ENCODE measurements around the gene PTPA. TPM values are rescaled to one million over a fixed set of nuclear protein-coding genes. Genes with fewer than 3 reads are reported as not detected.
A peak's percentile ranks its signal among the peaks of the same experiment; 100 is the strongest.
"Not testable (repeated sequence)": the region's sequence is repeated elsewhere in the genome, so short reads cannot be mapped to it uniquely, and the experiment has no call there.

The PTPA gene
- total and polyA plus RNA-seq, 7 donors: 54.1 to 110 (median 97.9) TPM

DNA sequence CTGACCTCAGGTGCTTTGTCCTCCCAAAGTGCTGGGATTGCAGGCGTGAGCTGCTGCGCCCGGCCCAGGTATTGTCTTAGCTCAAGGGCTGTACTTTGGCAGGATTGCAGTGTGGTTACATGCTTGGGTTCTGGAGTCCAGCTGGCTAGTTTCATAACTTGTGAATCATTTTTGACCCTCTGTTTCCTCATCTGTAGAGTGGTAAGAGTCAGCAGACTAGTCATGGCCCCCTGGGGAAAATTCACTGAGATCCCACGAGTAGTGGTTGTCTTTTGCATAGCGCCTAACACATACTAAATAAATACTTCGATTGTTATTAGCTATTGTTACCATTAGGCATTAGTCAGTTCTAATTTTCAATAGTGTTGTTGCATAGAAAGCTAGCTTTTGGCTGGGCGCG lies 14.3 kb downstream of the PTPA start:
- no peak for DNase-seq
- H3K36me3 ChIP-seq (ENCODE audit: insufficient read depth in 1 of 2, low read depth in 1 of 2): peaks cover 0 to 71% of the 10 kb centered on the region in 2 donors
- no peaks in the 10 kb centered on the region for H3K9me3 ChIP-seq
- TF ChIP-seq, protein P1, sequence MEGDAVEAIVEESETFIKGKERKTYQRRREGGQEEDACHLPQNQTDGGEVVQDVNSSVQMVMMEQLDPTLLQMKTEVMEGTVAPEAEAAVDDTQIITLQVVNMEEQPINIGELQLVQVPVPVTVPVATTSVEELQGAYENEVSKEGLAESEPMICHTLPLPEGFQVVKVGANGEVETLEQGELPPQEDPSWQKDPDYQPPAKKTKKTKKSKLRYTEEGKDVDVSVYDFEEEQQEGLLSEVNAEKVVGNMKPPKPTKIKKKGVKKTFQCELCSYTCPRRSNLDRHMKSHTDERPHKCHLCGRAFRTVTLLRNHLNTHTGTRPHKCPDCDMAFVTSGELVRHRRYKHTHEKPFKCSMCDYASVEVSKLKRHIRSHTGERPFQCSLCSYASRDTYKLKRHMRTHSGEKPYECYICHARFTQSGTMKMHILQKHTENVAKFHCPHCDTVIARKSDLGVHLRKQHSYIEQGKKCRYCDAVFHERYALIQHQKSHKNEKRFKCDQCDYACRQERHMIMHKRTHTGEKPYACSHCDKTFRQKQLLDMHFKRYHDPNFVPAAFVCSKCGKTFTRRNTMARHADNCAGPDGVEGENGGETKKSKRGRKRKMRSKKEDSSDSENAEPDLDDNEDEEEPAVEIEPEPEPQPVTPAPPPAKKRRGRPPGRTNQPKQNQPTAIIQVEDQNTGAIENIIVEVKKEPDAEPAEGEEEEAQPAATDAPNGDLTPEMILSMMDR (IDR thresholded peaks at IDR 0.05): no peak
- intact Hi-C loops (cut with DNase I): no loop called here
- no peak overlapping the region for H3K4me3 ChIP-seq
- peaks cover 18% of the 10 kb centered on the region for H3K4me1 ChIP-seq
- H3K27ac ChIP-seq: no peak overlapping the region
- no peaks in the 10 kb centered on the region for H3K27me3 ChIP-seq (ENCODE audit: insufficient read depth in 3 of 3, low read length in 2 of 3)
- peak in 3 of 4 donors; percentile 17 to 41 (median 23) for ATAC-seq
- 91 to 93% (median 91%) methylated on average over 8 of the region's 8 CpGs for WGBS, 3 donors

DNA sequence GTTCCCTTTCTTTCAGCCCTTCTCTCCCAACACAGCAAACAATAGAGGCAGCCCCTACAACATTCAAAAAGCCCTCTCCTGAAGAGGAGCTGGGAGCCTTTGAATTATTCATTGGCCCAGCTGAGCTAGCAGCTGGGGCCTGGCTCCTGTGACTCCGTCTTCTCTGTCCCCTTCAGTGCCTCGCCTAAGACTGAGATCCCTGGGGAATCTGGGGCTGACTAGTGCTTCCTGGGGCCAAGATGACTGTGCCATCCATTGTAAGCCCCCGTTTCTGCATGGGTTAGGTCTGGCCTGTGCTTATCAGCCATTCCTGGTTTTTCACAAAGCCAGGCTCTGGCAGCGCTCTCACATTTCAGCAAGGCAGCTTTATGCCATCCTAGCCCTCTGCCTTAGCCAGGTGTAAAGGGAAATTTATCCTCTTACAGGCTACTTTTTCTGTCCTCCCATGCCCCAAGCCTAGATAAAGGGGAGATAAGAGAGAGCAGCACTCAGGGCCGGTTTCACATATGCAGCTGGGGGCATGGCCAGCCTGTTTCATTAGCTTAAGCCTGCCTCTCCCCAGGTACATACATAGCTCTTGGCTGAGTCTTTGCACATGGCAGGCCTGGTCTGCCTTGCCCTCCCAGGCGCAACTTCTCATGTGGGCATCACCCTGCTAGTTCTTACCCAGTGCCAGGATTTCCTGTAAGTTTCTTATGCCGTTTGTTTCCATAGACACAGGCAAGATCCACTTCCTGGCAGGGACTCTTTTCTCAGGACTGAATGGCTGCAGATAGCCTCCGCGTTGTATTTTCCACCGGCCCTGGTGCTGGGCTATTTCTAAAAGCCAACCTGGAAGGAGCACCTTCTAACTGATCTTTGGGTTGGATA lies 15.8 kb downstream of the PTPA start:
- no peak for ATAC-seq
- Histone ChIP-seq H3K9me3 (no peaks in the 10 kb centered on the region), H3K36me3 (ENCODE audit: insufficient read depth in 1 of 2, low read depth in 1 of 2) (peaks cover 0 to 79% of the 10 kb centered on the region in 2 donors), H3K4me1 (peaks cover 11% of the 10 kb centered on the region), H3K27me3 (ENCODE audit: insufficient read depth in 3 of 3, low read length in 2 of 3) (no peaks in the 10 kb centered on the region), H3K27ac (peak overlapping the region; percentile 3), H3K4me3 (no peak overlapping the region)
- no peak for DNase-seq
- TF ChIP-seq, protein P1 (IDR thresholded peaks at IDR 0.05): no peak
- intact Hi-C loops (cut with DNase I): no loop called here
- 52 to 72% (median 70%) methylated on average over 10 of the region's 10 CpGs for WGBS, 3 donors

DNA sequence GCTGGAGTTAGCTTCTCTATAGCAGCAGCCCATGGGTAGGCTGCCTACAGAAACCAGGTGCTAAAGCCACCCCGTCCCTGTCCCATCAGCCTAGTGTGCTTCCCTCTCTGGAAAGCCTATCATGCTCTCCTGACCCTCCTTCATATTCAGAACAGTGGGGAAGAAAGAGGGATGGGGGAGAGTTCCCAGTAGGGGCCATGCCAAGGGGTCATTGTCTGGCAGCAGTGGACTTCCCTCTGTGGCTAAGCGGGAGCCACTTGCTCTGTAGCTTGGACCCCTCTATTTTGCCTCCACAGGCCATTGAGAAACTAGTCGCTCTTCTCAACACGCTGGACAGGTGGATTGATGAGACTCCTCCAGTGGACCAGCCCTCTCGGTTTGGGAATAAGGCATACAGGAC lies 17.5 kb downstream of the PTPA start:
- H3K4me1 ChIP-seq: peaks cover 7% of the 10 kb centered on the region
- H3K27me3 ChIP-seq (ENCODE audit: insufficient read depth in 3 of 3, low read length in 2 of 3): no peaks in the 10 kb centered on the region
- DNase-seq (no peak), ATAC-seq (no peak)
- no peak overlapping the region for H3K4me3 ChIP-seq
- no peaks in the 10 kb centered on the region for H3K9me3 ChIP-seq
- 89 to 92% (median 90%) methylated on average over 5 of the region's 5 CpGs for WGBS, 3 donors
- no peak overlapping the region for H3K27ac ChIP-seq
- intact Hi-C loops (cut with DNase I): no loop called here
- TF ChIP-seq, protein P1 (IDR thresholded peaks at IDR 0.05): no peak
- peaks cover 0 to 80% of the 10 kb centered on the region in 2 donors for H3K36me3 ChIP-seq (ENCODE audit: insufficient read depth in 1 of 2, low read depth in 1 of 2)

DNA sequence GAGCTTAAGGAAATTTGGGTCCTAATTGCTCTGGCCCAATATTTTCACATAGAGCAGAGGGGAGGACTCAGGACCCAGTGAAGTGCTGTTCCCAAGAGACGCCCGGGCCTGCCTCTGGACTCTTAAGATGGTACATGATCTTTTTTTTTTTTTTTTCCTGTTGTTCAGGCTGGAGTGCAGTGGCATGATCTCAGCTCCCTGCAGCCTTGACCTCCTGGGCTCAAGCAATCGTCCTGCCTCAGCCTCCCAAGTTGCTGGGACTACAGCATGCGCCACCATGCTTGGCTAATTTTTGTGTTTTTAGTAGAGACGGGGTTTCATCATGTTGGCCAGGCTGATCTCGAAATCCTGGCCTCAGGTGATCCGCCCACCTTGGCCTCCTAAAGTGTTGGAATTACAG lies 19.1 kb downstream of the PTPA start:
- not testable (repeated sequence) for ATAC-seq; H3K27me3 ChIP-seq (ENCODE audit: insufficient read depth in 3 of 3, low read length in 2 of 3); H3K27ac ChIP-seq; H3K9me3 ChIP-seq; H3K4me3 ChIP-seq; H3K4me1 ChIP-seq
- WGBS, 3 donors: 91 to 93% (median 91%) methylated on average over 7 of the region's 7 CpGs
- DNase-seq: peak in 1 of 2 donors; percentile 13
- peaks cover 0 to 80% of the 10 kb centered on the region in 2 donors for H3K36me3 ChIP-seq (ENCODE audit: insufficient read depth in 1 of 2, low read depth in 1 of 2)
- intact Hi-C loops (cut with DNase I): loop anchor here (5.0 to 10.0 kb wide), 2 partner anchors 365 to 657 kb away; no protein-coding TSS in a partner anchor

DNA sequence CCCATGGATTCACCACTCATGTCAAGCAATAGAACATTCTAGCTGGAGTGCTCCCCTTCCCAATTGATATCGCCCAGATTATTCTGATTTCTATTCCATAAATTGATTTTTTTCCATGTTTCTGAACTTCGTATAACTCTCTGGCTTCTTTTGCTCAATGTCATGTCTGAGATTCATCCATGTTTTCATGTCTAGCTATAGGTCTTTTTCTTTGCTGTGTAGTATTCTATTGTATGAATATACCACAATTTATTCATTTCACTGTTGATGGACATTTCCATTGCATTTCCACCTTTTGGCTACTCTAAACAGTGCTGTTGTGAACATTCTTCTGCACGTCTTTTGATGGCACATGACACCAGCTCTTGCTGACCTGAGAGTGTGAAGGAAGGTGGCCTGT lies 19.6 kb downstream of the PTPA start:
- H3K36me3 ChIP-seq (ENCODE audit: insufficient read depth in 1 of 2, low read depth in 1 of 2): peaks cover 0 to 82% of the 10 kb centered on the region in 2 donors
- no peak overlapping the region for H3K4me3 ChIP-seq
- TF ChIP-seq, protein P1 (IDR thresholded peaks at IDR 0.05): no peak
- H3K4me1 ChIP-seq: peaks cover 7% of the 10 kb centered on the region
- 66 to 81% (median 66%) methylated on average over 3 of the region's 3 CpGs for WGBS, 3 donors
- DNase-seq: no peak
- H3K9me3 ChIP-seq: no peaks in the 10 kb centered on the region
- no peak overlapping the region for H3K27ac ChIP-seq
- ATAC-seq: no peak
- intact Hi-C loops (cut with DNase I): loop anchor here (5.0 to 10.0 kb wide), 2 partner anchors 364 to 657 kb away; no protein-coding TSS in a partner anchor
- no peaks in the 10 kb centered on the region for H3K27me3 ChIP-seq (ENCODE audit: insufficient read depth in 3 of 3, low read length in 2 of 3)

Measured in psoas muscle (tissue), 8 donors.